ENCODE results near the gene STON2.

STON2 gene

GRCh38 chr14:81221579-81222102 lies 178.5 kb downstream of the STON2 start:
- DNase-seq = peak; percentile 50
- peak overlapping the region; percentile 25 for H2BK15ac ChIP-seq (replicated peaks; ENCODE audit: low read depth)
- peak overlapping the region; percentile 94 for H4K5ac ChIP-seq (ENCODE audit: low read length)
- peak overlapping the region; percentile 92 for H3K4ac ChIP-seq (ENCODE audit: low read depth, low read length)
- H4K8ac ChIP-seq (ENCODE audit: low read depth, low read length) = no peak overlapping the region
- peak overlapping the region; percentile 86 for H3K18ac ChIP-seq (ENCODE audit: low read length)
- peak overlapping the region; percentile 68 for H2BK5ac ChIP-seq (ENCODE audit: low read length)
- H3K4me1 ChIP-seq (ENCODE audit: control insufficient read depth, low read depth, low read length) = no peaks in the 10 kb centered on the region
- H2BK120ac ChIP-seq (ENCODE audit: low read depth, low read length) = peak overlapping the region; percentile 10
- H2AK5ac ChIP-seq (ENCODE audit: low read length) = peak overlapping the region; percentile 13
- no peaks in the 10 kb centered on the region for H3K36me3 ChIP-seq (ENCODE audit: control insufficient read depth, insufficient read depth, low read length)
- peak overlapping the region; percentile 47 for H3K4me2 ChIP-seq (ENCODE audit: low read length)
- no CpG with 5 or more reads among the region's 16 CpGs for WGBS (ENCODE audit: extremely low coverage, insufficient coverage, low lambda C conversion rate)
- peak overlapping the region; percentile 32 for H3K4me3 ChIP-seq (ENCODE audit: low read length)
- H3K27ac ChIP-seq (ENCODE audit: low read depth, low read length) = peak overlapping the region; percentile 93
- H3K23ac ChIP-seq (ENCODE audit: low read length) = no peak overlapping the region
- H3K9ac ChIP-seq (ENCODE audit: low read length) = peak overlapping the region; percentile 94
- peaks cover 17% of the 10 kb centered on the region for H3K79me2 ChIP-seq (ENCODE audit: control insufficient read depth, insufficient read depth, low read length)
- peaks cover 4% of the 10 kb centered on the region for H3K79me1 ChIP-seq (ENCODE audit: low read length)
- H3K56ac ChIP-seq (ENCODE audit: low read length) = peak overlapping the region; percentile 97
- H3K27me3 ChIP-seq (ENCODE audit: insufficient read depth, low read length, poor library complexity) = no peaks in the 10 kb centered on the region

GRCh38 chr14:81220830-81221578 lies 179.1 kb downstream of the STON2 start, which contains the start of gene GTF2A1:
TSS of gene GTF2A1 (minus strand) at chr14:81220959. CDS start at chr14:81220518, 441 bp downstream.
- Histone ChIP-seq H2BK15ac (replicated peaks; ENCODE audit: low read depth) (peak within 1 kb of the TSS; percentile 25), H3K4me3 (ENCODE audit: low read length) (peak within 1 kb of the TSS; percentile 98), H3K56ac (ENCODE audit: low read length) (peak within 1 kb of the TSS; percentile 97), H2BK5ac (ENCODE audit: low read length) (peak within 1 kb of the TSS; percentile 94), H4K5ac (ENCODE audit: low read length) (peak within 1 kb of the TSS; percentile 94), H2AK5ac (ENCODE audit: low read length) (peak within 1 kb of the TSS; percentile 62), H3K27me3 (ENCODE audit: insufficient read depth, low read length, poor library complexity) (no peaks in the 10 kb centered on the region), H3K79me2 (ENCODE audit: control insufficient read depth, insufficient read depth, low read length) (peaks cover 19% of the 10 kb centered on the region), H4K8ac (ENCODE audit: low read depth, low read length) (peak within 1 kb of the TSS; percentile 65), H3K79me1 (ENCODE audit: low read length) (peaks cover 5% of the 10 kb centered on the region), H3K27ac (ENCODE audit: low read depth, low read length) (peak within 1 kb of the TSS; percentile 95), H3K9ac (ENCODE audit: low read length) (peak within 1 kb of the TSS; percentile 99), H3K4me1 (ENCODE audit: control insufficient read depth, low read depth, low read length) (no peaks in the 10 kb centered on the region), H3K36me3 (ENCODE audit: control insufficient read depth, insufficient read depth, low read length) (no peaks in the 10 kb centered on the region), H3K4ac (ENCODE audit: low read depth, low read length) (peak within 1 kb of the TSS; percentile 95), H3K18ac (ENCODE audit: low read length) (peak within 1 kb of the TSS; percentile 100), H3K4me2 (ENCODE audit: low read length) (peak within 1 kb of the TSS; percentile 76), H3K23ac (ENCODE audit: low read length) (no peak within 1 kb of the TSS), H2BK120ac (ENCODE audit: low read depth, low read length) (peak within 1 kb of the TSS; percentile 79)
- peak; percentile 98 for DNase-seq
- no CpG with 5 or more reads among the region's 84 CpGs for WGBS (ENCODE audit: extremely low coverage, insufficient coverage, low lambda C conversion rate)

DNA sequence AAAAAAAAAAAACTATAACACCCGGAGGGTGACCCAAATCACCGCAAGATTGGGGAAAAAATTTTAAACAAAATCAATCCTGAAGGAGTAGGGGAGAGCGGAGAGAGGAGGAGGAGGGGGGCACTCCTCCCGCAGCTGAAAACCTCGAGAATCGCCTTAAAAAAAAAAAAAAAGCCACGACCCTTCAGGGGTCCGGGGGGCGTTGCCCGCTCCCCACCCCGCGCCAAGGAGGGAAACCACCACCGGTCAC lies 179.6 kb downstream of the STON2 start:
- peaks cover 5% of the 10 kb centered on the region for H3K79me1 ChIP-seq (ENCODE audit: low read length)
- H3K4ac ChIP-seq (ENCODE audit: low read depth, low read length) = peak overlapping the region; percentile 38
- H3K4me1 ChIP-seq (ENCODE audit: control insufficient read depth, low read depth, low read length) = no peaks in the 10 kb centered on the region
- peak overlapping the region; percentile 91 for H3K9ac ChIP-seq (ENCODE audit: low read length)
- WGBS (ENCODE audit: extremely low coverage, insufficient coverage, low lambda C conversion rate) = no CpG with 5 or more reads among the region's 13 CpGs
- no peak for DNase-seq
- no peak overlapping the region for H3K23ac ChIP-seq (ENCODE audit: low read length)
- peak overlapping the region; percentile 100 for H3K18ac ChIP-seq (ENCODE audit: low read length)
- peak overlapping the region; percentile 89 for H3K27ac ChIP-seq (ENCODE audit: low read depth, low read length)
- peak overlapping the region; percentile 93 for H3K56ac ChIP-seq (ENCODE audit: low read length)
- no peak overlapping the region for H3K4me2 ChIP-seq (ENCODE audit: low read length)
- no peak overlapping the region for H4K8ac ChIP-seq (ENCODE audit: low read depth, low read length)
- H3K4me3 ChIP-seq (ENCODE audit: low read length) = peak overlapping the region; percentile 86
- H2BK120ac ChIP-seq (ENCODE audit: low read depth, low read length) = no peak overlapping the region
- H2AK5ac ChIP-seq (ENCODE audit: low read length) = no peak overlapping the region
- no peak overlapping the region for H2BK15ac ChIP-seq (replicated peaks; ENCODE audit: low read depth)
- no peaks in the 10 kb centered on the region for H3K27me3 ChIP-seq (ENCODE audit: insufficient read depth, low read length, poor library complexity)
- H3K79me2 ChIP-seq (ENCODE audit: control insufficient read depth, insufficient read depth, low read length) = peaks cover 22% of the 10 kb centered on the region
- no peak overlapping the region for H4K5ac ChIP-seq (ENCODE audit: low read length)
- H2BK5ac ChIP-seq (ENCODE audit: low read length) = no peak overlapping the region
- no peaks in the 10 kb centered on the region for H3K36me3 ChIP-seq (ENCODE audit: control insufficient read depth, insufficient read depth, low read length)

GRCh38 chr14:81219759-81220579 lies 180.2 kb downstream of the STON2 start:
- WGBS (ENCODE audit: extremely low coverage, insufficient coverage, low lambda C conversion rate) = no CpG with 5 or more reads among the region's 84 CpGs
- H3K79me1 ChIP-seq (ENCODE audit: low read length) = peaks cover 6% of the 10 kb centered on the region
- H3K4me2 ChIP-seq (ENCODE audit: low read length) = peak overlapping the region; percentile 29
- peak overlapping the region; percentile 98 for H3K4me3 ChIP-seq (ENCODE audit: low read length)
- H2BK5ac ChIP-seq (ENCODE audit: low read length) = peak overlapping the region; percentile 3
- H3K4me1 ChIP-seq (ENCODE audit: control insufficient read depth, low read depth, low read length) = no peaks in the 10 kb centered on the region
- H3K56ac ChIP-seq (ENCODE audit: low read length) = peak overlapping the region; percentile 95
- H3K23ac ChIP-seq (ENCODE audit: low read length) = no peak overlapping the region
- peak; percentile 51 for DNase-seq
- peak overlapping the region; percentile 100 for H3K18ac ChIP-seq (ENCODE audit: low read length)
- H3K27ac ChIP-seq (ENCODE audit: low read depth, low read length) = peak overlapping the region; percentile 95
- peak overlapping the region; percentile 95 for H3K4ac ChIP-seq (ENCODE audit: low read depth, low read length)
- H3K9ac ChIP-seq (ENCODE audit: low read length) = peak overlapping the region; percentile 99
- H2BK15ac ChIP-seq (replicated peaks; ENCODE audit: low read depth) = no peak overlapping the region
- no peaks in the 10 kb centered on the region for H3K27me3 ChIP-seq (ENCODE audit: insufficient read depth, low read length, poor library complexity)
- peaks cover 22% of the 10 kb centered on the region for H3K79me2 ChIP-seq (ENCODE audit: control insufficient read depth, insufficient read depth, low read length)
- H3K36me3 ChIP-seq (ENCODE audit: control insufficient read depth, insufficient read depth, low read length) = no peaks in the 10 kb centered on the region
- H2AK5ac ChIP-seq (ENCODE audit: low read length) = peak overlapping the region; percentile 62
- H2BK120ac ChIP-seq (ENCODE audit: low read depth, low read length) = peak overlapping the region; percentile 79
- H4K8ac ChIP-seq (ENCODE audit: low read depth, low read length) = peak overlapping the region; percentile 65
- H4K5ac ChIP-seq (ENCODE audit: low read length) = peak overlapping the region; percentile 60

DNA sequence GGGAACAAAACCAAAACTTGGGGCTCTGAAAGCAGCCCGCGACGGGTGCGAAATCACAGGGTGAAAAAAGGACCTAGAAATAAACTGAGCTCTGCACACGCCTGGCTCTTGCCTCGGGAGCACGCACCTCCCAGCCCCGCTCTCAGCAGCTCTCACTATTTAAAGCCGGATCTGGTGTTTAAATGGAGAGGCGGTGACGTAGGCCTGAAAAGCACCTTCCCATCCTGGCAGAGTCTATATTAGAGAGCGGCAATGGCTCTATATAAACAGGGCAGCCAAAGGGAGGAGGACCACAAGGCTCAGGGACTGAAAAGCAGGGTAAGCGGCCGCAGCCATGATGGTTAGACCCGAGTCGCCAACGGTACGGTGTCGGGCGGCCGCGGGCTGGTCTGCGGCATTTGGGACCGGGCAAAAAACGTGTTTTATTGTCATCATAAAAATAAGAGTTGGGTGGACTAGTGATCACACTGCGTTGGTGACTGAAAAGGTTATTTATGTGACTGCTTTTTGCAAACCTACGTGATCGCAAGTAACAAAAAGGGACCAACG lies 180.8 kb downstream of the STON2 start:
- peak; percentile 99 for DNase-seq
- no peaks in the 10 kb centered on the region for H3K4me1 ChIP-seq (ENCODE audit: control insufficient read depth, low read depth, low read length)
- no peak overlapping the region for H3K4ac ChIP-seq (ENCODE audit: low read depth, low read length)

More for the DNA sequence above, 180.8 kb downstream of the STON2 start:
- WGBS (ENCODE audit: extremely low coverage, insufficient coverage, low lambda C conversion rate) = no CpG with 5 or more reads among the region's 29 CpGs
- H3K27me3 ChIP-seq (ENCODE audit: insufficient read depth, low read length, poor library complexity) = no peaks in the 10 kb centered on the region
- peak overlapping the region; percentile 95 for H3K56ac ChIP-seq (ENCODE audit: low read length)
- H3K36me3 ChIP-seq (ENCODE audit: control insufficient read depth, insufficient read depth, low read length) = no peaks in the 10 kb centered on the region
- peak overlapping the region; percentile 95 for H3K27ac ChIP-seq (ENCODE audit: low read depth, low read length)
- H4K8ac ChIP-seq (ENCODE audit: low read depth, low read length) = no peak overlapping the region
- H4K5ac ChIP-seq (ENCODE audit: low read length) = peak overlapping the region; percentile 60
- H3K9ac ChIP-seq (ENCODE audit: low read length) = peak overlapping the region; percentile 99
- peak overlapping the region; percentile 98 for H3K4me3 ChIP-seq (ENCODE audit: low read length)
- H3K18ac ChIP-seq (ENCODE audit: low read length) = peak overlapping the region; percentile 100
- no peak overlapping the region for H2BK120ac ChIP-seq (ENCODE audit: low read depth, low read length)
- H2AK5ac ChIP-seq (ENCODE audit: low read length) = peak overlapping the region; percentile 62
- H3K4me2 ChIP-seq (ENCODE audit: low read length) = peak overlapping the region; percentile 77
- peaks cover 6% of the 10 kb centered on the region for H3K79me1 ChIP-seq (ENCODE audit: low read length)
- H2BK5ac ChIP-seq (ENCODE audit: low read length) = peak overlapping the region; percentile 3
- H3K23ac ChIP-seq (ENCODE audit: low read length) = no peak overlapping the region
- H2BK15ac ChIP-seq (replicated peaks; ENCODE audit: low read depth) = no peak overlapping the region
- H3K79me2 ChIP-seq (ENCODE audit: control insufficient read depth, insufficient read depth, low read length) = peaks cover 22% of the 10 kb centered on the region

Measured in mesendoderm (in vitro differentiated cells).